ENCODE results near the gene SLC25A47. TPM values are rescaled to one million over a fixed set of nuclear protein-coding genes. Genes with fewer than 3 reads are reported as not detected.

SLC25A47 gene
- total RNA-seq, 4 donors from 2014 or later: not detected

GRCh38 chr14:100329233-100330006 lies 6.3 kb downstream of the SLC25A47 start:
- Histone ChIP-seq H3K4me1 (peaks cover 0 to 7% of the 10 kb centered on the region in 2 donors), H3K4me3 (replicated peaks in 1 of 3) (no peak overlapping the region), H3K9me3 (no peaks in the 10 kb centered on the region), H3K27me3 (no peaks in the 10 kb centered on the region), H3K27ac (no peak overlapping the region), H3K36me3 (no peaks in the 10 kb centered on the region)
- intact Hi-C loops (cut with DNase I): no loop called here
- WGBS, 2 donors: 91 to 95% methylated on average over 7 to 11 of the region's 36 CpGs
- TF ChIP-seq POLR2A (IDR thresholded peaks at IDR 0.05) (no peak), CTCF (IDR thresholded peaks at IDR 0.05) (no peak)
- DNase-seq: no peak

GRCh38 chr14:100330007-100330344 lies 6.8 kb downstream of the SLC25A47 start:
- WGBS, 2 donors: 60 to 81% methylated on average over 2 to 10 of the region's 11 CpGs

GRCh38 chr14:100330388-100330931 lies 7.3 kb downstream of the SLC25A47 start:
- H3K4me1 ChIP-seq: peaks cover 0 to 7% of the 10 kb centered on the region in 2 donors
- H3K4me3 ChIP-seq (replicated peaks in 1 of 3): no peak overlapping the region
- TF ChIP-seq POLR2A (IDR thresholded peaks at IDR 0.05) (no peak), CTCF (IDR thresholded peaks at IDR 0.05) (no peak)
- H3K36me3 ChIP-seq: no peaks in the 10 kb centered on the region
- DNase-seq: no peak
- H3K27me3 ChIP-seq: no peaks in the 10 kb centered on the region
- 85 to 100% methylated on average over 1 to 8 of the region's 13 CpGs for WGBS, 2 donors
- no peak overlapping the region for H3K27ac ChIP-seq
- no peaks in the 10 kb centered on the region for H3K9me3 ChIP-seq
- intact Hi-C loops (cut with DNase I): no loop called here

More at GRCh38 chr14:100330007-100330344, 6.8 kb downstream of the SLC25A47 start:
- Histone ChIP-seq H3K9me3 (no peaks in the 10 kb centered on the region), H3K36me3 (no peaks in the 10 kb centered on the region), H3K4me1 (peaks cover 0 to 7% of the 10 kb centered on the region in 2 donors), H3K27me3 (no peaks in the 10 kb centered on the region), H3K27ac (no peak overlapping the region), H3K4me3 (replicated peaks in 1 of 3) (no peak overlapping the region)
- intact Hi-C loops (cut with DNase I): no loop called here
- TF ChIP-seq POLR2A (IDR thresholded peaks at IDR 0.05) (no peak), CTCF (IDR thresholded peaks at IDR 0.05) (no peak)
- no peak for DNase-seq

GRCh38 chr14:100332071-100332639 lies 9.0 kb downstream of the SLC25A47 start:
- WGBS, 2 donors: 82 to 86% methylated on average over 7 to 10 of the region's 11 CpGs

More at GRCh38 chr14:100332071-100332639, 9.0 kb downstream of the SLC25A47 start:
- Histone ChIP-seq H3K9me3 (no peaks in the 10 kb centered on the region), H3K27ac (no peak overlapping the region), H3K4me1 (peaks cover 0 to 7% of the 10 kb centered on the region in 2 donors), H3K36me3 (peaks cover 7 to 11% of the 10 kb centered on the region in 2 donors), H3K27me3 (no peaks in the 10 kb centered on the region), H3K4me3 (replicated peaks in 1 of 3) (no peak overlapping the region)
- no peak for TF ChIP-seq POLR2A (IDR thresholded peaks at IDR 0.05)
- no peak for TF ChIP-seq CTCF (IDR thresholded peaks at IDR 0.05)
- DNase-seq: no peak
- intact Hi-C loops (cut with DNase I): no loop called here
